ENCODE data around the gene DCLRE1B.

Gene DCLRE1B

DNA sequence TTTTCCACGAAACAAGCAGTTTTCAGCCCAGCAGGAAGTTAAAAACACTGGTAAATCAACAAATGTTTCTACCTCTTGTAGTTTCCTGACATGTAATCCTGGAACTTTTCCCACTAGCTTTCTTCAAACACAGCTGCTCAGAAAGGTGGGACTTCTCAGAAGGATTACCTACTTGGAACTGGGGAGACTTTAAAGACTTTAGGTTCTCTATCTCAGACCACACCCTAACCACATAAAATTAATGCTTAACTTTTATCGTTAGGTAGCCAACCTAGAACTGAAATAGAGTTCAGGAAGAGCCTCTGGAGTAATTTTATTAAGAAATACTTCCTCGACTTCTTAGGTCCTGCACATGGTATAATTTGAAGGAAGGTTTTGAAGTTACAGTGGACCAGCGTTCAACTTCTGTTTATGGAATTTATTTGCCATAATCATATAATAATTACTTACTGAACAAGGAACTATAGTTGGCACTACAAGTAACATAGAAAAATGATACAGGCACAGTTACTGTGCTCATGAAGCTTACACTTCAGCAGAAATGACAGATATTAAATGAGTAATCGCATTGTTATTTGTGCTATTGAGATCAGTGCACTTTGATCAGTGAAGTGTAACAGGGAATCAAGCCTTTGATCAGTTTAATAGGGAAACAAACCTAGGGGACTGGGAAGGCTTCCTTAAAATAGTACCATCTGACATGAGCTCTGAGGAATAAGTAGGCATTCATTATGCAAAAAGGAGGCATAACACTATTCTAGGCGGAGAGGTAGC is 17.5 kb upstream of the DCLRE1B start, which contains the start of gene BCL2L15:
Gene BCL2L15, minus strand, starts transcription at position 180 of the 774 bp plus-strand sequence. CDS start 206 bp downstream, outside the sequence.
- no peak for DNase-seq

DNA sequence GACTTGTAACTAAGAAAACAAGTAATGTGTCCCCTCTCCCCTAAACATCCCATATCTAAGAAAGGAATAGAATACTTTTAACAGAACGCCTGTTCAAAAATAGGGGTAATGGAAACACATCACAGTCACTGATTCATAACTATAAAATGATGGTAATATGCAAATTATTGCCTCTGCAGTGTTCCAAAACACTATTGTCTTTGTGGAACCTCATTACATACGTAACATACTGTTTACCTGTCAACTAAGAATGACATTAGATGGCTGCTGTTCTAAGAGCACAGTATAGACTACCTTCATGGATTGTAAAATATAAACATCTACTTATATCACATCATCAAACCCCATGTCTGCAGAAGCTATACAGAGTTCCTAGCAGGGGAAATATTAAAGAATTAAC is 14.3 kb upstream of the DCLRE1B start:
- no peak for DNase-seq

DNA sequence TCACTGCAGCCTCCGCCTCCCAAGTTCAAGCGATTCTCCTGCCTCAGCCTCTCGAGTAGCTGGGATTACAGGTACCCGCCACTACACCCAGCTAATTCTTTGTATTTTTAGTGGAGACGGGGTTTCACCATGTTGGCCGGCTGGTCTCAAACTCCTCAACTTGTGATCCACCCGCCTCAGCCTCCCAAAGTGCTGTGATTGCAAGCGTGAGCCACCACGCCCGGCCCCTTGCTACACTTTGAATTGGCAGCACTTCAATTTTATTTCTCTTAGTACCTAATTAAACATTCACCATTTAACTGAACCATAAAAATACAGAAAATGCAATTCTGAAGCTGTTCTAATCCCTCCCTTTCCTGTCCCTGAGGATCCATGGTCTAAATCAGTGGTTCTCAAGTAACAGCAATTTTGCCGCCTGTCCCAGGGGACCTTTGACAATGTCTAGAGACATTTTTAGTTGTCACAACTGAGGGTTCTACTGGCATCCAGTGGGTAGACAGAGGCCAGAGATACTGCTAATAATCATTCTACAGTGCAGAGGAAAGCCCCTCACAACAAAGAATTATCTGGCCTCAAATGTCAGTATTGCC is 13.4 kb upstream of the DCLRE1B start:
- DNase-seq = no peak

DNA sequence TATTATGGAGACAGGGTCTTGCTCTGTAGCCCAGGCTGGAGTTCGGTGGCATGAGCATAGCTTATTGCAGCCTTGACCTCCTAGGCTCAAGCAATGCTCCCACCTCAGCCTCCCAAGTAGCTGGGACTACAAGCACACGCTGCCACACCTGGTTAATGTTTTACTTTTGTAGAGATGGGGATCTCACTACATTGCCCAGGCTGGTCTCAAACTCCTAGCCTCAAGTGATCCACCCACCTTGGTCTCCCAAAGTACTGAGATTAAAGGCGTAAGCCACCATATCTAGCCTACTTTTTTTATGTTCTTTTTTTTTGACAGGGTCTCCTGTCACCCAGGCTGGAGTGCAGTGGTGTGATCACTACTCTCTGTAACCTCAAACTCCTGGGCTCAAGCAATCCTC is 11.9 kb upstream of the DCLRE1B start:
- no peak for DNase-seq

DNA sequence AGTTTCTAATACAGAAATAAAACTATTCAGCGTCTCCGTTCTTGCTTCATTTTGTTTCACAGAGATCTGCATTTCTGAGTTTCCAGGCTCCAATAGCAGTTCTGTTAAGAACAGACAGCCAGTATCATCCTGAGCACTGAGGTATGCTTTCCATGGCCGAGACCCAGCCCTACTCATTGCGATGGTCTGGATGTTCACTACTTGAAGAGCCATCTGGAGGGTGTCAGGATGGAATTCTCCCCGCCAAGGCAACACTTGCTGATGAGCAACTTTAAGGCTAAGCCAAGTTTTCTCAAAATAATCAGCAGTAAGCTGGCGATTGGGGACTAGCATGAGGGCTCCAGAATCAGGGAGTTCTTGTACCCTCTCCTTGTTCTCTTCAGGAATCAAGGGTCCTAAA is 10.0 kb upstream of the DCLRE1B start:
- DNase-seq = no peak

DNA sequence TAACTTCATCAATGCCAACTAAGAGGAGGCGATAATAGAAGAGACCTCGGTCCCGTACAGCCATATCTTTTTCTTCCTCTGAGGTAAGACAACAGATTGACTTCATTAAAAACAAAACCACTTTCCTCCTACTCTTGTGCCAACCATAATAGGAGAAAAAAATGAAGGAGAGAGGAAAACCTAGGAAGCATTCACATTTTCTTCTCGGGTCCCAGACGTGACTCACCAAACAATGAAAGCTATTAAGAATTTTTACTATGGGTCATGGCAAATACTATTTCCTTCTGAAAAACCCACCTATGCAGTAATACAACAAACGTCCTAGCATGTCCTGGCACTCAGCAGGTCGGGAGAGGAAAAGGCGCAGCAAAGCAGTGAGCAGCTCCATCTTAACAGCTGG is 9.2 kb upstream of the DCLRE1B start:
- DNase-seq = no peak

DNA sequence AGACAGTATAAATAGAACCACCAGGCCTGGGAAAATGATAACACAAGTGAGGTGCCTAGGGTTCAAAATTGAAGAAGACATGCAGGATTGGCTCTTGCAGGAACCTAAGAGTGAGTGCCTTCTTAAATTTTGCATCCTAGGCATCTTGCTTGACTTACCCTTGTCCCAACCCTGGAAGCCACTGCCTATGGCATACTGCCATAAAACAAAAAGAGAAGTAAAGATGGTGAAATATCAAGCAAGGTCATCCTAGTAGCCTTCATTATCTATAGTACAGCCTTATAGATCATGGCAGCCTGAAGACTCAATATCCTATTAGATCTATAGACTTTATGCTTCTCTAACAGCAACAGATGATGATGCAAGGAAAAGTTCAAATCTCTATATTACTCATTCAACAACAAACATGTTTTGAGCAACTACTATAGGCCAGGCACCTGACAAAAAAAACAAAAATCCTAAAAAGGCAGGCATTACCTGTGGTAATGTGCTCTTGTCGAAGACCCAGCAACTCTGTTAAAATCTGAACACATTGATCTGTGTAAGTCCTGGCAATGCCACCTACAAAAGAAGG is 6.8 kb upstream of the DCLRE1B start:
- peak; percentile 21 for DNase-seq

DNA sequence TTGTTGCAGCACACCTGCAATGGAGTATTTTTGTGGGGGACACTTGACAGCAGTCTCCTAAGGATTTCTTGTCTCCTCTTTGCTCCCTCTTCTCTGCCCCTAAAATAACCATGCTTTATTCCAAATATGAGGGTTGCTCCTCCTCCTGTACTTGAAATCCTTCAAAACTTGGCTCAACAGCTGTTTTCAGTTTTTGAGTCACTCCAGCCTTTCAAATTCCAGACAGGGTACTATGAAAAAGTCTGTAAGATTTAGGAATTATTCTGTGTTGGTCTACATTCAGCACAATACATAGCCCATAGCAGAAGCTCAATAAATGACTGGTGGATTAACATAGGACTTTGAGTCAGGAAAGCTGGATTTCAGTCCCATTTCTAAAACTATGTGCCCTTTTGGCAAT is 6.0 kb upstream of the DCLRE1B start:
- no peak for DNase-seq

DNA sequence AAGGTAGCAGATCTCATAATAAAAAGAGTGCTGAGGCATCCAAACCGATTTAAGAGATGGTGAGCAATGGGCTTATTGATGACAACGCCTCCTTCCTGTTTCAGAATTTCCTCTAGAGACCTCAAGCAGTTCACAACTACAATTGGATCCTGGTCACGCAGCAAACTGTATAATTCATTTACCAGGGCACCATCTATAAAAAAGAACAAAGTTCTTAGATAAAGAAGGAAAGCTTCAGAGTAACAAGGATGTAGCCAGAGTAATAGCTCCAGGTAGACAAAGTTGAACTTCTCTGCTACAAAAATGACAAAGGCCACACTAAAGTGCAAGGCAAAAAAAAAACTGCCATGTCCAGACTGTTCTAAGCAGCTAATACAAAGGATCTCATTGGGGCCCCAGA is 3.9 kb upstream of the DCLRE1B start:
- peak; percentile 11 for DNase-seq

DNA sequence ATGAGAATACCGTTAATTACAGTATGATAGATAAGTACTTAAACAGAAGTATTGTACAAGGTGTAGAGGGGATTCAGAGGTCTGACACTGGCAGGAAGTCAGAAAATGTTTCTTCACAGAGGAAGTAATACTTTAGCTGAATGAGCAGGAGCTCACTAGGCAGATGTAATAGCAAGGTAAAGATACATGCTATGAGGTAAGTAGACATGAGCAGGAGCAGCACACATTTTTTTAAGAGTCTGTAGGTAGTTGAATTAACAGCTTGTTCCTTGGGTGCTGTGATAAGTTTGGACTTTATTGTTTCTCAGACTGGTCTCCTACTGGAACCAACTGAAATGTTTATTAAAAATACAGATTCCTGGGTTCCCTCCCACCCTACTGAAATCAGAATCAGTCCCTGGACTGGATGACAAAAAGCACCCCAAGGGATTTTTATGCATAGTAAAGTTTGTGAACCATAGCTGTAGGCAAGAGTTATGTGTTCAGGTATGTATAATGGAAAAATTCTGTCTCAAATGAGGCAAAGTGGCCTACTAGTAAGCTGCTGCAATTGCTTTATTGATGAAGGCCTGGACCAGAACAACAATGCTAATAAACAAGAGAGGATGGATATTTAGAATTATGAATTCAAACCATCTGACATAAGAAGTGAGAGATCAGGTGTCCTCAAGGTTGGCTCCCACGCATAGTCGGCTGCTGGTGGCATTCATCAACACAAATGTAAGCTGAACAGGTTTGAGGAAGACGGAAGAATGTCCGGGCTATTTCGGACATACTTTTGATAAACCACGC is 1.4 kb upstream of the DCLRE1B start:
- DNase-seq = peak; percentile 18

DNA sequence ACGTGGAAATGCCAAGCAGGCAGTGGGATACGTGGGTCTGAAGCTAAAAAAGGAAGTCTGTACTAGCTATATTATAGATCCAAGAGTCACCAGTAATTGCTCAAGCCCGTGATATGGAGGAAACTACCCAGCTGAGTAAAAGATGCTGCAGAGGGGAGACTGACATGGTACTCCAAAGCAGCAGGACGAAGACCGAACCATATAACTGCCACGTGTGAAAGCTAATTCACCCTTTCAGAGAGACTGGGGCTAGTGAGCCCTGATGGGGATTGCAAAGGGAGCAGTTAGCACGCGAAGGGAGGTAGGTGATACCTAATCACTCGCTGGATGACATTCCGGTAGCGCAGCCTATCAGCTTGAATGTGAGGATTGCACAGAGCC is 843 bp upstream of the DCLRE1B start:
- DNase-seq = no peak

DNA sequence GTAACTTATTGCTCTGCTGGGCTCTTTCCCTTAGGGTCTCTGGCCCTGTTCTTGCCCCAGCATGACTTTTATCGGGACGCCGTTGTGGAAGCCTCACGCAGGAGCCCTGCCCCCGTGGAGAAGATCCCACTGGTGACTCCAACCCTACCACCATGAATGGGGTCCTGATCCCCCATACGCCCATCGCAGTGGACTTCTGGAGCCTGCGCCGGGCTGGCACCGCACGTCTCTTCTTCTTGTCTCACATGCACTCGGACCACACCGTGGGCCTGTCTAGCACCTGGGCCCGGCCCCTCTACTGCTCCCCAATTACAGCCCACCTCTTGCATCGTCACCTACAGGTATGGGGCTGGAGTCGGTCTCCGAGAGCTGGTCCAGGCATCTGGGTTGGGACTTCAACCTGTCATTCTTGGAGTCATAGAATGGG is 322 bp downstream of the DCLRE1B start:
- peak; percentile 31 for DNase-seq

DNA sequence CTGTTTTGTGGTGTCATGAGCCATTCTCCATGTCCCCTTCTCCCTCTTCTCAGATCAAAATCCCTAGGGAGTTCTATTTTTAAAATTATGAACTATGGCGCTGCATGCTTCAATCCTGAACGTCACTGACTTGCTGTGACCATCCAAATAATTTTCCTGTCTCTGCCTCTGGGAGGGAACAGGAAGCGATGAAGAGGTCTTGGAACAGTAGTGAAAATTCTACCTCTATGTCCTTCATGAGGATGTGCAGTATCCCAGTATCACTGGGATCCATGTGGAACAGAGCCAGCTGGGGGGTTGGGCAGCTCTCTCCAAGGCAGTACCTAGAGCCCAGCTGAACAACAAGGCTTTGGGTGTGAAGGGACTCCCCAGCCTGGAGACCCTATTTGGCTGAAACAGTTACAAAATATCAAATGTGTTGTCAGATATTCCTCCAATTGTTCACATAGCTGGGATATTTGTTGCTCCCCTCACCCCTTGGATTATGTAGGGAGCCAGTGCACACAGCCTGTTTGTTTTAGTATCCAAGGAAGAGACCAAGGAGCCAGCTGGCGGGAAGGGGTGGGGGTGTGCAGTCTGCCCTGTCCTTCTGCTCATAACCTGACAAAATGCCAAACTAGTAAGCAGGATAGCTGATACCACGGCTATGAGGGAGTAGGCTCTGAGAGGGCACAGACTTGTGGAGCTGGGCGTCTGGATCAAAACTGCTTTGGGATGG is 7.6 kb downstream of the DCLRE1B start:
- no peak for DNase-seq

DNA sequence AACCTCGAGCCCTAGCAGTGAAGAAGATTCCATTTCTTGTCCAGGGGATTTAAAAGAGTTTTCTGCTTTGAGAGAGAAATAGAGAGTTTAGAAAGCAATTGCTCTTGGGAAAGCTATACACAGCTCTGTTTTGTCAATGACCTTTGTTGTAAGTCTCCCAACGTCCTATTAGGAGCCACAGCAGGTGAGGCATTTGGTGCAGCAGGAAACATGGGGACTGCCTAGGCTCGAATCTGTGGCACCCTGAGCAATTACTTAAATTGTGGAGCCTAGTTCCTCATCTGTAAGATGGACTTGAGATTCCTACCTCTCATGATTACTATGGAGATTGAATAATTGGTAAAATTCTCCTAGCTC is 8.2 kb downstream of the DCLRE1B start:
- no peak for DNase-seq

DNA sequence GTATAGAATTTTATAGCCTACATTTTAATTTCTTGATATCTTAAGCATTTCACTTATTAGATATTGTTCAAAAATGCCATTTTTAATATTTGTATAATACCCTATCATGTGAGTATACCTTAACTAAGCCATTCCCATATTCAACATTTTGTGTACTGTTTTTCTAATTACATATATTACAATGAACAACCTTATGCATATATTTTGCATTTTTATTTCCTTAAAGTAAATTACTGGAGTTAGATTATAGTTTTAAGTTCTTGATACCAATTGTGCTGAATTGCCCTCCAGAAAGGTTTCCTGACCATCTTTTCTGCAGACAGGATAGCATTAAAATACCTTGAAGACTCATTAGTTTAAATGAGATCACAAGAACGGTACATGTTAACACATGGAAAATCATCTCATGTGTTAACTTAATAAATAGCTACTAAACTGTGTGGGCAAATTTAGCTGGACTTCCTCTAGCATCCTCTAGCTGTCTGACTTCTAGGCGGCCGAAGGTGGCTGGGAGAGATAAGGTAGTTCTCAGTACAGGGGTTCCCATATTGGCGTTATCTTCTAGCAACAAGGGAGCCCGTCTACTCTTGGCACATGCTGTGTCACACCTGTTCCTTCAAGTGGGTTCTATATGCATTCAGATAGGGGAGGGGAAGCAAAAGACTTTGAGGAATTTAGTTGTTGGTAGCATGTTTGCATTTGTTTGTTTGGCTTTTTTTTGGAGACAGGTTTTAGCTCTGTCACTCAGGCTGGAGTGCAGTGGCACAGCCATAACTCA is 8.9 kb downstream of the DCLRE1B start:
- DNase-seq = no peak

DNA sequence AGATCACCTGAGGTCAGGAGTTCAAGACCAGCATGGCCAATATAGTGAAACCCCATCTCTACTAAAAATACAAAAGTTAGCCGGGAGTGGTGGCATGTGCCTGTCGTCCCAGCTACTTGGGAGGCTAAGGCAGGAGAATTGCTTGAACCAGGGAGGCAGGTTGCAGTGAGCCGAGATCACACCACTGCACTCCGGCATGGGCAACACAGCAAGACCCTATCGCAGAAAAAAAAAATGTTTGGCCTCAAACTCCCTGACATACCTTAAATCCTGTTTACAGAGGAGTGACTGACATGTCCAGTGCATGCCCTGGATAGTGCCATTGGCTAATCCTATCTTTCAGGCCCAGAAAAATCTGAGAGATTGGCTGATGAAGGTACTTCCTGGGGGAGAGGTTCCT is 11.8 kb downstream of the DCLRE1B start:
- no peak for DNase-seq

DNA sequence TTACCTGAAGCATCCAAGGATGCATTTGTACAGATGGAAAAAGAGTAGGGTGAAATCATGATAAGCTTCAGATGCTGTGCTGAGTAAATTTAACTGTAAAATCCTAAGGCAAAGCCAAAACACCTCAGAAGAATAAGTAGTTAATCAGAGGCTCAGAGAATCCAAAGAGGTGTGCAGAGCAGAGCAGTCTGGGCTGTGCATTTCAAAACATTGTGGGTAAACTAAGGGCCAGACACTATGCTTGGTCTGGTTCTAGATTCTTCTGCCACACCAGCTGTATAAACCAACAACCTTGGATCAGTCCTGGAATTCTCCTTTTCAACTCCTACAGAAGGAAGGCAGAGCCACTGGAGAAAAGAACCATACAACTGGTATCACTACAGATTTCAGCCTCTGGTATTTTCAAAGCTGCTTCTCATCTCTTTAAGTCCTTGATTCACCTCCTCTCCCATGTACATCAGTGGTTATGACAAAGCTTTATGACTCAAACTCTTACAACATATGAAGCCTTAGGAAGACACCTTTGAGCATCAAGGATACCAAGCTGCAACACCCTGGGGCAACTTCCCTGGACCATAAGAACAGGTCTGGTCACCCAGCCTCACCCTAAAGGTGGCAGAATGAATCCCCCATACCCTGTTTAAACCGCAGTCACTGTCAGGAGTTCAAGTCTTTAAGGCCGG is 12.4 kb downstream of the DCLRE1B start:
- no peak for DNase-seq

DNA sequence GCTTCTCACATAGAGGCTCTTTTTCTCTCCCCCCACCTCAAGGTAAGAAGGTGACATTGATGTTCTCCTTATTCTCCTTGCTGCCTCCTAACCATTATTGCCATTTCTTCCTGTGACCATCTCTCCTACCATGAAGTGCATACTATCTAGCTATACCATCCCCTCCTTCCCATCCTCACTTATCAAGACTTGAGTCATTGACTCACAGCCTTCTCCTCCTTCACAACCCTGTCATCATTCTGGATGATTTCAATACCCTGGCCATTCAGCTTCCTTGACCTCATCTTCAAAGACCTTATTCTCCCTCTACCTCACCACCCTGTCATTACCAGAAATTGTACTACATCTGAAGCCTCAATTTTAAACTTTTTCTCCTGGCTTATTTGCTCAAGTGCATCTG is 13.1 kb downstream of the DCLRE1B start:
- DNase-seq = no peak

DNA sequence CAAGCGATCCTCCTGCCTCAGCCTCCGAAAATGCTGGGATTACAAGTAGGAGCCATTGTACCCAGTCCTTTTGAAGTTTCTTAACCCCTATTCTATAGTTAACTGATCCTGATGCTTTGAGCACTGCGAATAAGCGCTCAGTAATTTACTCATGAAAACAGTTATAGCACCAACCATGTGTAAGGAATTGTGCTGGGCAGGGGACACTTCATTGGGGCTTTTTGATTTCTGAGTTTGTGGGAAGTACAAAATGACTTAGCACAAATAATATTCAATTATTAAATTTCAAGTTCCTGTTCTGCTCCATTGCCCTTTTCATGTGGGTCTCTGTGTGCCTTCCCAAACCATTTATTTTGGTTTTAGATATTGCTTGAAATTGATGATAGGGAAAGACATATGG is 17.8 kb downstream of the DCLRE1B start:
- DNase-seq = no peak

DNA sequence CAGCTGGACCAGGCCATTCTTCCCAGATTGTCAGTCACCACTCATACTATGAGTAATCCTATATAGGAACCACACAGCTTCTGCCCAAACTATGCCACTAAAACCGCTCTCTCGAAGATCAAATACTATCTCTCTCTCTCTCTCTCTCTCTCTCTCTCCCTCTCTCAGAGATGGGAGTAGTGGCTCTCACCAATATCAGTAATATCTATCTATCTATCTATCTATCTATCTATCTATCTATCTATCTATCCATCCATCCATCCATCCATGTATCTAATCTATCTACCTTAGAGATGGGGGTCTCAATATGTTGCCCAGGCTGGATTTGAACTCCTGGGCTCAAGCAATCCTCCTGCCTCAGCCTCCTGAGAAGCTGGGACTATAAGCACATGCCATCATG is 19.3 kb downstream of the DCLRE1B start:
- no peak for DNase-seq

DNA sequence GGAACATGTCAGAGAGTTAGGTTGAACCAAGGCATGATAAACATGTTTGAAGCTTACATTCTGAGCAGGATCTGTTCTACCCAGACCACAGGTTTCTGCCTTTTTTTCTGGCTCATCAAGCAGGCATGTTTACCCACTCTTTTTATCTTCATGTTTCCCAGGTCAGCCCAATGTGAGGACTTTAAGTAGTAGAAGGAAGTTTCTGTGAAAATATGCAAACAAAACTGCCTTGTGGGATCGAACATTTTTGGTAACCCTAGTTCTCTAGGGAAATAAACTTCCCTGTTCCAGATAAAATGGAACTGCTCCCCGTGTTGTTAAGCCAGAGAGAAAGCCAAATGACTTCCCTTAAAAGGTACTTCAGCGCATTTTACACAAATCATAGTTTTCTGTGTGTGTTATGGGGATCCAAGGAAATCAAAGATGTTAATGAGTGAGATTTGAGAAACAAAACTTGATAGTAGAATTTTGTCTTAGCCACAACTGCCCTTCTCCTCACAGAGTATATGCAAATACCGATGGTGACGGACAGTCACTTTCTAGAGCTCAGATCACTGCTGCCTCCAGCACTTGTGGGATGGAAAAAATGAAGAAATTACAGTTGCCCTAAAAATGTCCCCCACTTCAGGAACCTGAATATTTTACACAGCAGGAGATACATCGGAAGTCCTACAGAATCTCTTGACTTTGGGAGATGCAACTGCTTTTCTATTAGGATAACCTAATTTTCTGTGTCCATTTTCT is 23.2 kb downstream of the DCLRE1B start:
- DNase-seq = no peak
